HepG2 (cell line): ENCODE data around the gene PRDX2. TPM values are rescaled to one million over a fixed set of nuclear protein-coding genes. Genes with fewer than 3 reads are reported as not detected.

Experiments used
- ARHGAP35 ChIP-seq: sonication (generic); formaldehyde crosslinking; IDR thresholded peaks from 2 replicates; pipeline ENCODE4 v1.9.0; 2022; ENCODE audit warnings: mild to moderate bottlenecking, inconsistent platforms, moderate library complexity, missing genetic modification reagents, borderline replicate concordance
- E2F5 ChIP-seq: sonication (generic); formaldehyde crosslinking; conservative IDR thresholded peaks from 2 replicates; pipeline ENCODE4 v1.4.0; 2020; ENCODE audit warnings: missing genetic modification reagents
- GATAD1 ChIP-seq: IDR thresholded peaks from 2 replicates; pipeline ENCODE4 v1.6.1; 2016; ENCODE audit warnings: missing genetic modification reagents, missing compliant biosample characterization
- HMG20B ChIP-seq: conservative IDR thresholded peaks from 2 replicates; pipeline ENCODE4 v1.6.1; 2016; ENCODE audit warnings: missing genetic modification reagents, missing compliant biosample characterization
- MTF1 ChIP-seq: sonication (generic); formaldehyde crosslinking; IDR thresholded peaks from 2 replicates; pipeline ENCODE4 v1.5.0; 2020; ENCODE audit warnings: missing genetic modification reagents
- RARG ChIP-seq: sonication (generic); formaldehyde crosslinking; IDR thresholded peaks from 2 replicates; pipeline ENCODE4 v1.4.0; 2020; ENCODE audit warnings: low read depth, mild to moderate bottlenecking, missing genetic modification reagents
- SP140L ChIP-seq: sonication (generic); formaldehyde crosslinking; IDR thresholded peaks from 2 replicates; pipeline ENCODE4 v1.4.0; 2020; ENCODE audit warnings: missing genetic modification reagents, borderline replicate concordance
- SP4 ChIP-seq: sonication (generic); formaldehyde crosslinking; IDR thresholded peaks from 2 replicates; pipeline ENCODE4 v1.8.1; 2023; ENCODE audit warnings: mild to moderate bottlenecking, missing genetic modification reagents
- ZBTB38 ChIP-seq: sonication (generic); formaldehyde crosslinking; IDR thresholded peaks from 2 replicates; pipeline ENCODE4 v1.5.1; 2020; ENCODE audit warnings: mild to moderate bottlenecking, missing genetic modification reagents
- ZFP36 ChIP-seq: fragments of 150-350 bp; IDR thresholded peaks from 2 replicates; pipeline ENCODE4 v1.6.1; 2018; ENCODE audit warnings: borderline replicate concordance, low read length, low read depth; ENCODE audit not compliant: partially characterized antibody
- ZFYVE20 ChIP-seq: sonication (generic); formaldehyde crosslinking; IDR thresholded peaks from 2 replicates; pipeline ENCODE4 v1.8.0; 2023; ENCODE audit warnings: low read depth, mild to moderate bottlenecking, moderate library complexity, missing genetic modification reagents, borderline replicate concordance
- ZNF160 ChIP-seq: sonication (generic); formaldehyde crosslinking; IDR thresholded peaks from 2 replicates; pipeline ENCODE4 v1.8.0; 2022; ENCODE audit warnings: mild to moderate bottlenecking, inconsistent platforms, missing genetic modification reagents
- ZNF260 ChIP-seq: sonication (generic); formaldehyde crosslinking; IDR thresholded peaks from 2 replicates; pipeline ENCODE4 v1.4.0; 2020; ENCODE audit warnings: missing genetic modification reagents, low read depth, mild to moderate bottlenecking, borderline replicate concordance
- ZNF430 ChIP-seq: sonication (generic); formaldehyde crosslinking; IDR thresholded peaks from 2 replicates; pipeline ENCODE4 v1.9.0; 2021; ENCODE audit warnings: mild to moderate bottlenecking, missing genetic modification reagents
- ZNF83 ChIP-seq: sonication (generic); formaldehyde crosslinking; IDR thresholded peaks from 2 replicates; pipeline ENCODE4 v1.4.0; 2020; ENCODE audit warnings: missing genetic modification reagents, mild to moderate bottlenecking, borderline replicate concordance
- polyA plus RNA-seq, 8 experiments: library from polyadenylated mRNA; depleted of rRNA in 3 of 8; stranded (reverse) in 7 of 8; unstranded in 1 of 8; fragments of >200 nt; fragmentation: Illumina TruSeq in 4 of 8; extraction: Trizol in 4 of 8; gene quantifications; 2 replicates each; pipeline versions ENCODE4 v1.2.1 to v1.2.3, GENCODE V29; 2011 to 2016; ENCODE audit warnings: low read depth in 4 of 8, missing spikeins in 1 of 8, mixed read lengths in 1 of 8; ENCODE audit not compliant: insufficient read depth in 1 of 8
- total RNA-seq, 5 experiments: library from RNA; depleted of rRNA; stranded (reverse); fragments of >200 nt; fragmentation: Illumina TruSeq; extraction: Trizol; gene quantifications; 2 replicates each; pipeline ENCODE4 v1.2.3, GENCODE V29; 2016; ENCODE audit warnings: low read depth in 1 of 5
- TF ChIP-seq, protein P1 (sequence below), 2 experiments: fragments of 450-650 bp in 1 of 2; sonication (generic) in 1 of 2; formaldehyde crosslinking in 1 of 2; IDR thresholded peaks; 2 replicates each; pipeline versions ENCODE4 v1.6.1 to v1.8.0; 2016 to 2022; ENCODE audit warnings: antibody characterized with exemption in 1 of 2, mild to moderate bottlenecking in 1 of 2, missing genetic modification reagents in 1 of 2

Gene PRDX2
- total and polyA plus RNA-seq, 2 of the 13 experiments (the other 11 are each of a cell fraction or from before 2014, with no cell fraction given): 218 to 381 TPM

- TF ChIP-seq ZNF260 (CRISPR knock-in tag) (no peak), GATAD1 (CRISPR knock-in tag) (0 out of 2 replicates have a peak, but pooled peaks have one; percentile 16), ZFP36 (no peak), ZNF430 (CRISPR knock-in tag) (0 out of 2 replicates have a peak, but pooled peaks have one; percentile 26), E2F5 (no peak; the same call in 1 of the 2 replicates), MTF1 (CRISPR knock-in tag) (no peak), ZNF160 (no peak), SP4 (CRISPR knock-in tag) (no peak; the same call in 1 of the 2 replicates), ZFYVE20 (CRISPR knock-in tag) (0 out of 2 replicates have a peak, but pooled peaks have one; percentile 37), ARHGAP35 (CRISPR knock-in tag) (no peak), SP140L (no peak), ZBTB38 (CRISPR knock-in tag) (no peak), ZNF83 (CRISPR knock-in tag) (no peak), RARG (no peak), HMG20B (CRISPR knock-in tag) (no peak)
- TF ChIP-seq, protein P1, sequence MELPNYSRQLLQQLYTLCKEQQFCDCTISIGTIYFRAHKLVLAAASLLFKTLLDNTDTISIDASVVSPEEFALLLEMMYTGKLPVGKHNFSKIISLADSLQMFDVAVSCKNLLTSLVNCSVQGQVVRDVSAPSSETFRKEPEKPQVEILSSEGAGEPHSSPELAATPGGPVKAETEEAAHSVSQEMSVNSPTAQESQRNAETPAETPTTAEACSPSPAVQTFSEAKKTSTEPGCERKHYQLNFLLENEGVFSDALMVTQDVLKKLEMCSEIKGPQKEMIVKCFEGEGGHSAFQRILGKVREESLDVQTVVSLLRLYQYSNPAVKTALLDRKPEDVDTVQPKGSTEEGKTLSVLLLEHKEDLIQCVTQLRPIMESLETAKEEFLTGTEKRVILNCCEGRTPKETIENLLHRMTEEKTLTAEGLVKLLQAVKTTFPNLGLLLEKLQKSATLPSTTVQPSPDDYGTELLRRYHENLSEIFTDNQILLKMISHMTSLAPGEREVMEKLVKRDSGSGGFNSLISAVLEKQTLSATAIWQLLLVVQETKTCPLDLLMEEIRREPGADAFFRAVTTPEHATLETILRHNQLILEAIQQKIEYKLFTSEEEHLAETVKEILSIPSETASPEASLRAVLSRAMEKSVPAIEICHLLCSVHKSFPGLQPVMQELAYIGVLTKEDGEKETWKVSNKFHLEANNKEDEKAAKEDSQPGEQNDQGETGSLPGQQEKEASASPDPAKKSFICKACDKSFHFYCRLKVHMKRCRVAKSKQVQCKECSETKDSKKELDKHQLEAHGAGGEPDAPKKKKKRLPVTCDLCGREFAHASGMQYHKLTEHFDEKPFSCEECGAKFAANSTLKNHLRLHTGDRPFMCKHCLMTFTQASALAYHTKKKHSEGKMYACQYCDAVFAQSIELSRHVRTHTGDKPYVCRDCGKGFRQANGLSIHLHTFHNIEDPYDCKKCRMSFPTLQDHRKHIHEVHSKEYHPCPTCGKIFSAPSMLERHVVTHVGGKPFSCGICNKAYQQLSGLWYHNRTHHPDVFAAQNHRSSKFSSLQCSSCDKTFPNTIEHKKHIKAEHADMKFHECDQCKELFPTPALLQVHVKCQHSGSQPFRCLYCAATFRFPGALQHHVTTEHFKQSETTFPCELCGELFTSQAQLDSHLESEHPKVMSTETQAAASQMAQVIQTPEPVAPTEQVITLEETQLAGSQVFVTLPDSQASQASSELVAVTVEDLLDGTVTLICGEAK (IDR thresholded peaks at IDR 0.05): no peak
- TF ChIP-seq, protein P1 (CRISPR knock-in tag; IDR thresholded peaks at IDR 0.05): 0 out of 2 replicates have a peak, but pooled peaks have one; percentile 49
Observed at GRCh38 chr19:12789904-12790619, 11.5 kb downstream of the PRDX2 start (continued).
